ENCODE data around the gene DAPK2.
"Not testable (repeated sequence)": the region's sequence is repeated elsewhere in the genome, so short reads cannot be mapped to it uniquely, and the experiment has no call there.

DAPK2 gene

GRCh38 chr15:64046421-64047153, at the start of gene DAPK2:
TSS of gene DAPK2 (minus strand) at chr15:64046485. CDS start at chr15:64040261, 6,224 bp downstream.
- DNase-seq (ENCODE audit: low read depth), result no peak

- no peak for DNase-seq (ENCODE audit: low read depth)
Measured at GRCh38 chr15:64095431-64095794, 49.1 kb upstream of the DAPK2 start.

- DNase-seq (ENCODE audit: low read depth), result peak; percentile 97
Measured at GRCh38 chr15:64093627-64094417, 47.5 kb upstream of the DAPK2 start, which contains the start of gene CIAO2A. TSS of gene CIAO2A (minus strand) at chr15:64093838. CDS start at chr15:64093768, 70 bp downstream.

- no peak for DNase-seq (ENCODE audit: low read depth)
Measured at GRCh38 chr15:64092864-64093626, 46.8 kb upstream of the DAPK2 start.

GRCh38 chr15:64092075-64092820, 46.0 kb upstream of the DAPK2 start:
- no peak for DNase-seq (ENCODE audit: low read depth)

GRCh38 chr15:64090527-64090926, 44.2 kb upstream of the DAPK2 start:
- DNase-seq (ENCODE audit: low read depth), result no peak

GRCh38 chr15:64089543-64090280, 43.4 kb upstream of the DAPK2 start:
- no peak for DNase-seq (ENCODE audit: low read depth)

GRCh38 chr15:64082757-64083156, 36.5 kb upstream of the DAPK2 start:
- no peak for DNase-seq (ENCODE audit: low read depth)

GRCh38 chr15:64073496-64073895, 27.2 kb upstream of the DAPK2 start:
- DNase-seq (ENCODE audit: low read depth), result not testable (repeated sequence)

GRCh38 chr15:64072812-64073211, 26.5 kb upstream of the DAPK2 start:
- no peak for DNase-seq (ENCODE audit: low read depth)

GRCh38 chr15:64071931-64072765, 25.9 kb upstream of the DAPK2 start:
- no peak for DNase-seq (ENCODE audit: low read depth)

- DNase-seq (ENCODE audit: low read depth), result peak; percentile 63
Measured at GRCh38 chr15:64070965-64071851, 24.9 kb upstream of the DAPK2 start.

- DNase-seq (ENCODE audit: low read depth), result no peak
Measured at GRCh38 chr15:64070106-64070505, 23.8 kb upstream of the DAPK2 start.

GRCh38 chr15:64068133-64068532, 21.8 kb upstream of the DAPK2 start:
- DNase-seq (ENCODE audit: low read depth), result no peak

- DNase-seq (ENCODE audit: low read depth), result no peak
Measured at GRCh38 chr15:64067564-64068030, 21.3 kb upstream of the DAPK2 start.

GRCh38 chr15:64066451-64066850, 20.2 kb upstream of the DAPK2 start:
- DNase-seq (ENCODE audit: low read depth), result no peak

GRCh38 chr15:64060716-64061115, 14.4 kb upstream of the DAPK2 start:
- DNase-seq (ENCODE audit: low read depth), result no peak

GRCh38 chr15:64059104-64059503, 12.8 kb upstream of the DAPK2 start:
- not testable (repeated sequence) for DNase-seq (ENCODE audit: low read depth)

GRCh38 chr15:64058279-64058678, 12.0 kb upstream of the DAPK2 start:
- DNase-seq (ENCODE audit: low read depth), result no peak

Data from non-pigmented ciliary epithelial cell (primary cell).